AG20443 (cell line): ENCODE measurements around the gene NRXN3.

ENCODE experiments used
- DNase-seq: peaks from one replicate; pipeline ENCODE4 v3.0.0; 2012; ENCODE audit warnings: low spot score, mixed read lengths

NRXN3 gene

GRCh38 chr14:79906994-79907393, 1736.8 kb downstream of the NRXN3 start:
- no peak for DNase-seq

GRCh38 chr14:79910086-79910485, 1739.9 kb downstream of the NRXN3 start:
- DNase-seq, result no peak

GRCh38 chr14:79911744-79912143, 1741.6 kb downstream of the NRXN3 start:
- DNase-seq, result no peak

DNA sequence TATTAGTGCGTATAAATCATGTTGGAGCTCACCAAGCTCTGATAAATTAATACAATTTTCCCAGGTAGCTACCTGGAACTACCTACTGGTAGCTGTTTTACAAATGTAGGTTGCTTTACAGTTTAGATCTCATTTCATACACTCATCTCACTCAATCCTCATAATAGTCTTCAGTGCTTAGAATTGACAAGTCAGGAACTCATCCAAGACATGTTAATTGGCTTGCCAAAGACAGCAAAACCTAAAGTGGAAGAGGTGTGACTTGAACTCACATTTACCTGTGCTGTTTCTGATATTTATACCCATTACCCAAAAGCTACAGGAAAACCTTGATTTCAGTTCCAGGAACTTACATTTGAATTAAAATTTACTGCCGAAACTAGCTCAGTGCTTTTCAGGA, 1744.4 kb downstream of the NRXN3 start:
- no peak for DNase-seq

DNA sequence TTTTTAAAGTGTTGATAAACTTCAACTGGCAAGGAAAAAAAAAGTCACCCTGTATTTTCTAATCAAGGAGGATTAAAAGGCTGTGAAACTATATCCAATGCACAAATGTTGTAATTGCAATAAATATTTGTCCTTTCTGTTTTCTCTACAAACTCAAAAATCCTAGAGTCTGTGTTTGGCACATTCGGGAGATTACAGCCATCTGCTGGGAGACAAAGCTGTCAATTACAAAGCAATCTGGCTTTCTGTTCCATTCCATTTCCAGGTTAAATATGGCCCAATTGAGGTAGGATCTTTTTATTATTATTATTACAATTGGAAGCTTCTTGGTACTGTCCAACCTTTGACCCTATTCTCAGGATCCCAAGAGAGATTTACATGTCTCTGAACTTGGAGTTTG, 1745.2 kb downstream of the NRXN3 start:
- no peak for DNase-seq

GRCh38 chr14:79916281-79916680, 1746.1 kb downstream of the NRXN3 start:
- DNase-seq, result no peak

DNA sequence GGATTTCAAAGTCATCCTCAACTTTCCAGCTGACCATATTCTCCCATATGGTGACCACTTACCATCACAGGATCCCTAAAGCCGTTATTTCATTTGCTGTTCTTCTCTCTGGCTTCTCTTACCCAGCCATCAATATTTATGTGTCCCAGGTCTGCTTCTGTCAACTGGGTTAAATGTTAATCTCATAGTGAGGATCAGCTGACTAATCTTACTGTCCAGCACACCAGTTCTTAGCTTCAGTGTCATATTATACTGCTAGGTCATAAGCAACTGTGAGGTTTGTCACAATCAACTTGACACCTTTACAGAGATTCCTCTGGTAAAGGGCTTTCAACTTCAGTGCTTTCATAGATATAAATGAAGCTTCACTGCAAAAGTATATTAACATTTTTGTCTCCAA, 1746.7 kb downstream of the NRXN3 start:
- no peak for DNase-seq
